H4 (cell line): Measurements from ENCODE around the gene DYSF. TPM values are rescaled to one million over a fixed set of nuclear protein-coding genes. Genes with fewer than 3 reads are reported as not detected.
A peak's percentile ranks its signal among the peaks of the same experiment; 100 is the strongest.

Experiments
- DNase-seq: peaks from one replicate; pipeline ENCODE4 v3.0.0-alpha.2; 2015; ENCODE audit warnings: low spot score
- total RNA-seq: library from RNA; depleted of rRNA; stranded (reverse); fragments of >200 nt; shearing (Covaris generic); gene quantifications from 2 replicates; pipeline ENCODE4 v1.2.3, GENCODE V29; 2014

The DYSF gene
- total RNA-seq, 1 experiment from 2014 or later: 0.43 TPM

GRCh38 chr2:71602581-71602980 is 149.2 kb downstream of the DYSF start:
- DNase-seq: no peak

GRCh38 chr2:71603311-71603811 is 150.0 kb downstream of the DYSF start:
- no peak for DNase-seq

GRCh38 chr2:71603851-71604725 is 150.7 kb downstream of the DYSF start:
- DNase-seq: no peak

GRCh38 chr2:71604726-71605120 is 151.4 kb downstream of the DYSF start:
- DNase-seq: no peak

- no peak for DNase-seq
These were observed 151.8 kb downstream of the DYSF start for GRCh38 chr2:71605173-71605641.

GRCh38 chr2:71605781-71606241 is 152.4 kb downstream of the DYSF start:
- no peak for DNase-seq

GRCh38 chr2:71606244-71606643 is 152.9 kb downstream of the DYSF start:
- no peak for DNase-seq

- DNase-seq: no peak
These were observed 154.0 kb downstream of the DYSF start for GRCh38 chr2:71607151-71607889.

GRCh38 chr2:71608034-71608433 is 154.7 kb downstream of the DYSF start:
- DNase-seq: no peak

GRCh38 chr2:71608441-71608840 is 155.1 kb downstream of the DYSF start:
- DNase-seq: no peak

- no peak for DNase-seq
These were observed 155.7 kb downstream of the DYSF start for GRCh38 chr2:71609029-71609428.

- no peak for DNase-seq
These were observed 156.1 kb downstream of the DYSF start for GRCh38 chr2:71609441-71609840.

- DNase-seq: peak; percentile 48
These were observed 156.6 kb downstream of the DYSF start for GRCh38 chr2:71609958-71610357.

- no peak for DNase-seq
These were observed 157.3 kb downstream of the DYSF start for GRCh38 chr2:71610671-71611070.

- DNase-seq: no peak
These were observed 157.9 kb downstream of the DYSF start for GRCh38 chr2:71611247-71611646.

GRCh38 chr2:71611781-71612527 is 158.6 kb downstream of the DYSF start:
- no peak for DNase-seq

GRCh38 chr2:71612581-71613402 is 159.4 kb downstream of the DYSF start:
- DNase-seq: no peak

- DNase-seq: no peak
These were observed 160.1 kb downstream of the DYSF start for GRCh38 chr2:71613403-71613952.

- DNase-seq: no peak
These were observed 160.9 kb downstream of the DYSF start for GRCh38 chr2:71613953-71614925.
